ENCODE results near the gene ANKRD63.

ANKRD63 gene

GRCh38 chr15:40255033-40255432, 27.8 kb downstream of the ANKRD63 start:
- DNase-seq = no peak

GRCh38 chr15:40254452-40254851, 28.4 kb downstream of the ANKRD63 start:
- DNase-seq = no peak

GRCh38 chr15:40253167-40253790, 29.6 kb downstream of the ANKRD63 start:
- DNase-seq = no peak

- DNase-seq = peak; percentile 36
These were observed 30.3 kb downstream of the ANKRD63 start for GRCh38 chr15:40252438-40253166.

GRCh38 chr15:40252141-40252437, 30.8 kb downstream of the ANKRD63 start:
- DNase-seq = no peak

- DNase-seq = no peak
These were observed 31.3 kb downstream of the ANKRD63 start for GRCh38 chr15:40251486-40252140.

- no peak for DNase-seq
These were observed 31.9 kb downstream of the ANKRD63 start for GRCh38 chr15:40250771-40251483.

GRCh38 chr15:40250304-40250656, 32.6 kb downstream of the ANKRD63 start:
- DNase-seq = no peak

GRCh38 chr15:40249477-40250303, 33.2 kb downstream of the ANKRD63 start:
- DNase-seq = no peak

- no peak for DNase-seq
These were observed 34.7 kb downstream of the ANKRD63 start for GRCh38 chr15:40248006-40248783.

- no peak for DNase-seq
These were observed 35.4 kb downstream of the ANKRD63 start for GRCh38 chr15:40247406-40247971.

- no peak for DNase-seq
These were observed 36.2 kb downstream of the ANKRD63 start for GRCh38 chr15:40246496-40247280.

- no peak for DNase-seq
These were observed 37.0 kb downstream of the ANKRD63 start for GRCh38 chr15:40245666-40246450.

GRCh38 chr15:40244961-40245523, 37.8 kb downstream of the ANKRD63 start:
- DNase-seq = no peak

GRCh38 chr15:40243126-40243810, 39.6 kb downstream of the ANKRD63 start:
- no peak for DNase-seq

GRCh38 chr15:40242601-40243000, 40.3 kb downstream of the ANKRD63 start:
- no peak for DNase-seq

GRCh38 chr15:40242213-40242599, 40.7 kb downstream of the ANKRD63 start:
- no peak for DNase-seq

GRCh38 chr15:40241269-40242212, 41.3 kb downstream of the ANKRD63 start:
- DNase-seq = no peak
